Stimulated activated CD4-positive, alpha-beta T cell treated with anti-CD3 and anti-CD28 coated beads, Interleukin-15, amount 100 ng/mL, for 48 hours (primary cell): Measurements from ENCODE around the gene KATNAL2.
"Not testable (repeated sequence)": the region's sequence is repeated elsewhere in the genome, so short reads cannot be mapped to it uniquely, and the experiment has no call there.

Source experiments
- DNase-seq, 2 donors: peaks; one replicate each; pipeline ENCODE4 v3.0.0-alpha.2; 2020; ENCODE audit warnings: low read depth in 2 of 2

KATNAL2 gene

GRCh38 chr18:47032945-47033344, 115.5 kb downstream of the KATNAL2 start:
- no peak for DNase-seq

DNA sequence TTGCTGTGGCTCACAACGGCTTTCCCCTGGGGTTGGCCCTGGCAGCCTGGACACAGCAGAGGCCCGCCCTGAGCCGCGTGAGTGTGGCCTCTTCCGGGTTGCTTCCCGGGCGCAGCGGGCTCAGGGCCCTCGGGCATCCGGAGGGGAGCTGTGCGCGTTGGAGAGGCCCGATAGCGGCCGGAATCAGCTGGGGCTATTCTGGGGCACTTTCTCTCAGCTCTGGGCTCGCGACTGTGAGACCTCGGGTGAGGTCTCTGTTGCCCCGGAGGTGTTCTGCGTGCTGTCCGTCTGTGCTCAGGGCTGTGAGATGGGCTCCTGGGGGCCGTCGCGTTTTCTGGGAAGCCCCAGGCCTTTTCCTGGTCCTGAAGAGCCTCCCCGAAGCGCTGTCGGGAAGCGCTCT, 117.2 kb downstream of the KATNAL2 start:
- not testable (repeated sequence) for DNase-seq

GRCh38 chr18:47035156-47035671, 117.8 kb downstream of the KATNAL2 start, which contains the start of gene ELOA2:
Gene ELOA2 (minus strand): TSS chr18:47035621. CDS start chr18:47035264, 357 bp downstream.
- DNase-seq, result no peak

- no peak for DNase-seq
Observed at GRCh38 chr18:47036298-47036874, 119.0 kb downstream of the KATNAL2 start.

DNA sequence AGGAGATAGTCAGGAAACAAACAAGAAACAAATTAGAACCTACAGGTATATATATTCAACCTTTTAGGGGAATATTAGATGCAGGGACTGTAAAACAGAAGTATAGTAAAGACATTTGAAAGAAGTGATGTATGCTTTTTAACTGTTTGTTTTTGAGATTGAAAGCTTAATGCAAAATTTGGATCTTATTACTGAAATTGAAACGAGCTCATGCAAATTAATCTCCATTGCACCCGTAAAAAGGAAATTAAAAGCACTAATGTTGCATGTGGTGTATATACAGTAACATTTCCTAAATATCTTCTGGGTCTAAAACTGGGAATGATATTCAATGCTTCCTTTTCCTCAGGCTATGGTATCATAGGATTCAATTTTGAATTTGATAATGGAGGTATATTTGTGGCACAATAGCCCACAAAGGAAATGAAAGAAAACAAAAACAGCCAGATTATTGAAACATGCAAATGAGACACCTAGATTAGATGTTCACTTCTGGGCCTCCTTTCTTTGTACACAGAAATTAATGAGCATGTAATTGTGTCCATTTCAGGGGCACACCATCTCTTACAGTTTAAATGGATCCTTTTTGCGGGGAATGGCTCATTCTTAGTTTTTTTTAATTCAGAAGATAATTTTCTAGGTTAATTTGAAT, 119.7 kb downstream of the KATNAL2 start:
- no peak for DNase-seq

DNA sequence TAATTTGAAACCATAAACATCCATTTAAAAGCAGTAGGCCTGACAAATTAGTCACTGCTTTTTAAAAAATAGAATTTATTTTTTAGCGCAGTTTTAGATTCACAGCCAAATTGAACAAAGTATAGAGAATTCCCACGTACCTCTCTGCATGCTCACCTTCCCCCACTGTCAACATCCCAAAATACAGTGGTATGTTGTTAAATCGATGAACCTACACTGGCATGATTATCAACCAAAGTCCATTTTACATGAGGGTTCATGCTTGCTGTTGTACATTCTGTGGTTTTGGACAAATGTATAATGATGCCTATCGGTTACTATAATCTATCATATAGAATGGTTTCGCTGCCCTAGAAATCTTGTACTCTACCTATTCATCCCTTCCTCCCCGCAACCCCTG, 123.6 kb downstream of the KATNAL2 start:
- DNase-seq, result no peak

DNA sequence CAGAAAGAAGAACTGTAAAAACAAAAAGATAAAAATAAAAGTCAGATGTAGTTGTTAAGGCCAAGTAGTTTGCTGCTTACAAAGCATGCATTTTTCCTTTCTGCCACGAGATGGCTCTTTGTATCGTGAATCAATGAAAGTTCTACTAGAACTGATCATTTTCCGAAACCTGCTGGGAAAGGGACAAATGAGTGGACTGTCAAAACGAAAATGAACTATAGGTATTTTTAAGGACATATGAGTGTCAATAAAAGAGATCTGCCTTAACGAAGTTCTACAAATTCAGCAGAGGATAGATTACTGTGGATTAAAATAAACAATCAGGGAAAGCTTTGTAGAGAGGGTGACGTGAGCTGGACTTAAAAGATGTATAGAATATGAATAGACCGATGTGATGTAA, 133.1 kb downstream of the KATNAL2 start:
- DNase-seq, result no peak

GRCh38 chr18:47054369-47054768, 137.0 kb downstream of the KATNAL2 start:
- DNase-seq, result no peak

DNA sequence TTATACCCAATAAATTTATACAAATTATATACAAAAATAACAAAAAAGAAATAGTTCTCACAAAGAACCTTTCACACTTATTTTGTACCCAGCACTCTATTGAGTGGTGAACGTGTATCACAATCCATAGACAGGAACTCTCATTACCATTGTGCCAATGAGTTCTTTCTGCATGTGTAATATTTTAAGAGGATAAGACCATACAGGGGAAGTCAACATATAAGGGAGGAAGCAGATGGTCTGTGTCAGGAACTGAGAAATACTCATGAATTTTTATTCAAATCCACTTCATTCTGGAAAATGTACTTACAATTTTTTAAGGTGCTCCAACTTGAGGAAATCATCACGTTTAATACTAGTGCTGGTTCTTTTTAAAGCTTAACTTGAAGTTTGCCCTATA, 145.1 kb downstream of the KATNAL2 start:
- no peak for DNase-seq

DNA sequence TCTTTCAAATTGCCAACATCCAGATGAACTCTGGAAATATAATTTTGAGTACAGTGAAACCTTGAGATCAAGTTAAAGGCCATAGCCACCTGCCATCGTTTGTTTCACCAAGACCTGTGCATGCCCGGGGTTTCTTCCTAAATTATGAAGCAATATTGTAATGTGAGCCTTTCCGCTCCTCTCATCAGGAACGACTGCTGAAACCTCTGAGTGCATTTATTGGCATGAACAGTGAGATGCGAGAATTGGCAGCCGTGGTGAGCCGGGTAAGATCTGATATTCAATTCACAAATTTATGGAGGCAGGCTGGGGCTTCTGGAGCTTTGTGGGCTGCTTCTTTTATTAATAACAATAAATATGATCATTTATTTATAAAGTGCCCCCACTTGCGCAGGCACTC, 145.7 kb downstream of the KATNAL2 start:
- no peak for DNase-seq

- no peak for DNase-seq
Observed at GRCh38 chr18:47067648-47068047, 150.2 kb downstream of the KATNAL2 start.

- no peak for DNase-seq
Observed at GRCh38 chr18:47075098-47075883, 157.9 kb downstream of the KATNAL2 start.

DNA sequence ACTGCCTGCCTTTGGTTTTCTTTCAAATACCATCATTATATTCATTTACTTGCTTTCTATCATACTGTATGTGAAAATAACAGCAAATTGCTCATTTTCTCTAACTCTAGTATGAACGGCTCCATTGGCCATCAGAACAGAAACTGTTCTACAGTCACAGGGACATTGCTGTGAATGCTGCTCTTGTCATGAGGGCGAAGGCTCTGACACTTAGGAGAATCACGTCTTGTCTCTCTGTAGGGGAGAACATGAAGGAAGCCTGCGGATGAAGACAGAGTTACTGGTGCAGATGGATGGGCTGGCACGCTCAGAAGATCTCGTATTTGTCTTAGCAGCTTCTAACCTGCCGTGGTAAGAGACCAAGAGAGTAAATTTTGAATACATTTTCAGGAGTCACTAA, 159.7 kb downstream of the KATNAL2 start:
- DNase-seq, result no peak

- no peak for DNase-seq
Observed at GRCh38 chr18:47080872-47081271, 163.5 kb downstream of the KATNAL2 start.

- DNase-seq, result no peak
Observed at GRCh38 chr18:47081578-47081977, 164.2 kb downstream of the KATNAL2 start.

- DNase-seq, result no peak
Observed at GRCh38 chr18:47087676-47088075, 170.3 kb downstream of the KATNAL2 start.

- DNase-seq, result no peak
Observed at GRCh38 chr18:47095810-47096209, 178.4 kb downstream of the KATNAL2 start.

DNA sequence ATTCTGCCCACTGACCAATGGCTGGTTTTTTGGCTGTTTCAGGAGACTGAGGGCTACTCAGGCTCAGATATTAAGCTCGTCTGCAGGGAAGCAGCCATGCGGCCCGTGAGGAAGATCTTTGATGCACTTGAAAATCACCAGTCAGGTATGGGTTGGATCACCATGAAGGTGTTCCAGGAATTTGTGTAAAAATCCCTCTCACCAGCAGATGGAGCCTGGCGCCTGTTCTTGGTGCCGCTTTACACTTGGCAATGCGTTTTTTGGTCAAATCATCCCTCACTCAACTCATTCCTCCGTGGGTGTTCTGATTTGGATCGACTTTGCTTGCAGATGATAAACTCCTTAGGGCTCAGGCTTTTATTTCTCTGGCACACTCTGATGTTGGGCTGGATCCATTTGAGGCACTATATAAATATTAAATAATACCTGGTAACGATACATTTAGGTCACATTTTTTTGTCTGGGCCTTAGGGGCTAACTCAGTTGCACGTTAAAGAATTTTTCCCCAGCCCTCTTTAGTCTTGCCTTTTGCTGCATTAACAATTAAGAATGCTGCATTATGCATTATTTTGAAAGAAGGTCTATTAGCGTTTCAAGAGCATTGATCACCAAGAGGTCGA, 182.9 kb downstream of the KATNAL2 start:
- peak; percentile 30 to 53 for DNase-seq

DNA sequence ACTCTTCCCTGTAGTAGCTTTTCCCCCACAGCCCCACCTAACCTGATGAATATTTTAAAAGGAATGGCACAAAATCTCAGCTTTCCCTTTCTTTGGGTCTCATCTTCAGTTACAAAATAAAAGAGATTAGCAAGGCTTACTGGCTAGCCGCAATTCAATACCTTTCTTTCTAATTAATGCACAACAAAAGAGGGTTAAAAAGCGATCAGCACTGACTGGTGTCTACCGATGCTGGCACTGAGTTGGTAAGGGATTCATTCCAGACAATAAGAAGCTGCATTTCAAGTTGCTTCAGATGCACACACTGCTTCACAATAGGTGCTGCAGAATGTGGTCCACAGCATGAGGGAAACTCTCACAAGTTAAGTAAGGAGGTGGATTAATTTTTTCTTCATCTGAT, 191.0 kb downstream of the KATNAL2 start:
- DNase-seq, result no peak

DNA sequence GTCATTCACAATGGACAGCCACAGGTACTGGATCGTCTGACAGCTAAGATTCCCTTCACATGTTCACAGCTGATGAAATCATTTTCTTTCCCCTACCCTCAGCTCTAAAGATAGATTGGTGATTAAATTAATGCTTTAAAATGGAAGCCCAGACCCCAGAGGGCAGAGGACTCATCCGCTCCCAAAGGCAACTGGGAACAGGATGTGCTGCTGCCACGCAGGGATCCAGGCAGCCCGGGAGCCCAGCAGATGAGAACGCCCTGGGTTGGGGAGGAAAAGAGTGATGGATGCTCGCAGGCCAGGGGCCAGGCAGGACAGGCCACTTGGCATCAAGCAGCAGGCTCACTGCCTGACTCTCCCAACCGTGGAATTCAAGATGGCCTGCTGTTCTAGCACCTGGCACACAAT, 191.6 kb downstream of the KATNAL2 start:
- no peak for DNase-seq

DNA sequence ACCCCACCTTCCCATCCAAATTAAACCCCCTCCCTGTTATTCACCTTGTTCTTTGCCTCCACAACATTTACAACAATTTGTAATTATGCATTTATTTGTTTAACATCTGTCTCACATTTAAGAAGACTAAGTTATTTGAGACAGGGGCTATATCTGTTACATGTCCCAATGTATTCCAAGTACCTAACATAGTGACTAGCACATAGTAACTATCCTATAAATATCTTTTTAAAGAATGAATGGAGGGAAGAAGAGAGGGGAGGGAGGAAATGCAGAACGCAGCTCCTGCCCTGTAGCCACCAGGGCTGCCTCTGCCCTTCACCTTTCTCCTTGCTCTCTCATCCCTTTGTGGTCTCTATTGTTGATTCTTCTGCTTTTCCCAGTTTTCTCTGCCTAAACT, 192.3 kb downstream of the KATNAL2 start:
- DNase-seq, result no peak
